HCT116 (cell line): Measurements from ENCODE around the gene RBM12.

Experiments
- EZH2 ChIP-seq: fragments of 200-600 bp; sonication (generic); IDR thresholded peaks from 2 replicates; pipeline ENCODE4 v1.6.1; 2017; ENCODE audit warnings: antibody characterized with exemption, mixed run types
- POLR2A ChIP-seq: IDR thresholded peaks from 2 replicates; pipeline ENCODE4 v1.7.0; 2011; ENCODE audit warnings: borderline replicate concordance; ENCODE audit not compliant: insufficient read depth, insufficient read length; ENCODE audit errors: extremely low read depth
- RAD21 ChIP-seq: IDR thresholded peaks from 2 replicates; pipeline ENCODE4 v1.6.1; 2012; ENCODE audit warnings: low read depth, mild to moderate bottlenecking
- SIN3A ChIP-seq: IDR thresholded peaks from 2 replicates; pipeline ENCODE4 v1.6.1; 2012; ENCODE audit warnings: low read depth
- SP1 ChIP-seq: IDR thresholded peaks from 2 replicates; pipeline ENCODE4 v1.6.1; 2012; ENCODE audit warnings: low read depth
- TCF7L2 ChIP-seq: IDR thresholded peaks from 2 replicates; pipeline ENCODE4 v1.7.0; 2011; ENCODE audit warnings: borderline replicate concordance, inconsistent platforms; ENCODE audit not compliant: insufficient read depth, insufficient read length; ENCODE audit errors: extremely low read depth
- ZNF274 ChIP-seq: fragments of 200-500 bp; sonication (Bioruptor generic); IDR thresholded peaks from 2 replicates; pipeline ENCODE4 v1.6.1; 2014; ENCODE audit warnings: mild to moderate bottlenecking, low read depth, low read length, inconsistent platforms
- TF ChIP-seq, protein P1 (sequence below), 3 experiments: fragments of 200-600 bp in 1 of 3; sonication (generic) in 1 of 3; IDR thresholded peaks in 2 of 3; conservative IDR thresholded peaks in 1 of 3; 2 replicates each; pipeline ENCODE4 v1.5.1; 2012 to 2017; ENCODE audit warnings: low read depth in 2 of 3, low read length in 2 of 3, antibody characterized with exemption in 1 of 3, borderline replicate concordance in 1 of 3, control low read depth in 1 of 3, mild to moderate bottlenecking in 1 of 3, mixed read lengths in 1 of 3, mixed run types in 1 of 3, moderate library complexity in 1 of 3; ENCODE audit not compliant: insufficient read depth in 1 of 3
- TF ChIP-seq, protein P2 (sequence below): IDR thresholded peaks from 2 replicates; pipeline ENCODE4 v1.6.1; 2012; ENCODE audit warnings: low read depth

DNA sequence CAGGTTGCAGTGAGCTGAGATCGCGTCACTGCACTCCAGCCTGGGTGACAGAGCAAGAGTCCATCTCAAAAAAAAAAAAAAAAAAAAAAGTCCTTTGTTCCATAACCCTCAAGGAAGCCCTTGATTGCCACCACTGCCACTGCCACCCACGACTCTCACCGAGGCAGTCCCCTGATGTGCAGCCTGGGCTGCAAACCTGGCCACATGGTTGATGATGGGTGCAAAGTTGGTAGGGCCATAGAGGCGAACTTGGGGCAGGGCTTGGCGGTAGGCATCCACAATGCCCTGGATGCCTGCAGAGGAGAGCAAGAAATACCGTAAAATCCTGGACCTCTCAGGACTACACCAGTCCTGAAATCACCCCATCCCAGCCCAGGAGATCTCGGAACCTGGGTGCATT, 37.6 kb downstream of the RBM12 start:
- TF ChIP-seq POLR2A = no peak
- TF ChIP-seq, protein P1, sequence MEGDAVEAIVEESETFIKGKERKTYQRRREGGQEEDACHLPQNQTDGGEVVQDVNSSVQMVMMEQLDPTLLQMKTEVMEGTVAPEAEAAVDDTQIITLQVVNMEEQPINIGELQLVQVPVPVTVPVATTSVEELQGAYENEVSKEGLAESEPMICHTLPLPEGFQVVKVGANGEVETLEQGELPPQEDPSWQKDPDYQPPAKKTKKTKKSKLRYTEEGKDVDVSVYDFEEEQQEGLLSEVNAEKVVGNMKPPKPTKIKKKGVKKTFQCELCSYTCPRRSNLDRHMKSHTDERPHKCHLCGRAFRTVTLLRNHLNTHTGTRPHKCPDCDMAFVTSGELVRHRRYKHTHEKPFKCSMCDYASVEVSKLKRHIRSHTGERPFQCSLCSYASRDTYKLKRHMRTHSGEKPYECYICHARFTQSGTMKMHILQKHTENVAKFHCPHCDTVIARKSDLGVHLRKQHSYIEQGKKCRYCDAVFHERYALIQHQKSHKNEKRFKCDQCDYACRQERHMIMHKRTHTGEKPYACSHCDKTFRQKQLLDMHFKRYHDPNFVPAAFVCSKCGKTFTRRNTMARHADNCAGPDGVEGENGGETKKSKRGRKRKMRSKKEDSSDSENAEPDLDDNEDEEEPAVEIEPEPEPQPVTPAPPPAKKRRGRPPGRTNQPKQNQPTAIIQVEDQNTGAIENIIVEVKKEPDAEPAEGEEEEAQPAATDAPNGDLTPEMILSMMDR (IDR thresholded peaks at IDR 0.05 in 2 of 3, conservative IDR thresholded peaks at IDR 0.05 in 1 of 3; ENCODE audit: borderline replicate concordance in 1 of 3, insufficient read depth in 1 of 3, low read depth in 2 of 3, low read length in 2 of 3) = no peak
- TF ChIP-seq, protein P2, sequence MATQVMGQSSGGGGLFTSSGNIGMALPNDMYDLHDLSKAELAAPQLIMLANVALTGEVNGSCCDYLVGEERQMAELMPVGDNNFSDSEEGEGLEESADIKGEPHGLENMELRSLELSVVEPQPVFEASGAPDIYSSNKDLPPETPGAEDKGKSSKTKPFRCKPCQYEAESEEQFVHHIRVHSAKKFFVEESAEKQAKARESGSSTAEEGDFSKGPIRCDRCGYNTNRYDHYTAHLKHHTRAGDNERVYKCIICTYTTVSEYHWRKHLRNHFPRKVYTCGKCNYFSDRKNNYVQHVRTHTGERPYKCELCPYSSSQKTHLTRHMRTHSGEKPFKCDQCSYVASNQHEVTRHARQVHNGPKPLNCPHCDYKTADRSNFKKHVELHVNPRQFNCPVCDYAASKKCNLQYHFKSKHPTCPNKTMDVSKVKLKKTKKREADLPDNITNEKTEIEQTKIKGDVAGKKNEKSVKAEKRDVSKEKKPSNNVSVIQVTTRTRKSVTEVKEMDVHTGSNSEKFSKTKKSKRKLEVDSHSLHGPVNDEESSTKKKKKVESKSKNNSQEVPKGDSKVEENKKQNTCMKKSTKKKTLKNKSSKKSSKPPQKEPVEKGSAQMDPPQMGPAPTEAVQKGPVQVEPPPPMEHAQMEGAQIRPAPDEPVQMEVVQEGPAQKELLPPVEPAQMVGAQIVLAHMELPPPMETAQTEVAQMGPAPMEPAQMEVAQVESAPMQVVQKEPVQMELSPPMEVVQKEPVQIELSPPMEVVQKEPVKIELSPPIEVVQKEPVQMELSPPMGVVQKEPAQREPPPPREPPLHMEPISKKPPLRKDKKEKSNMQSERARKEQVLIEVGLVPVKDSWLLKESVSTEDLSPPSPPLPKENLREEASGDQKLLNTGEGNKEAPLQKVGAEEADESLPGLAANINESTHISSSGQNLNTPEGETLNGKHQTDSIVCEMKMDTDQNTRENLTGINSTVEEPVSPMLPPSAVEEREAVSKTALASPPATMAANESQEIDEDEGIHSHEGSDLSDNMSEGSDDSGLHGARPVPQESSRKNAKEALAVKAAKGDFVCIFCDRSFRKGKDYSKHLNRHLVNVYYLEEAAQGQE = no peak
- TF ChIP-seq SIN3A = no peak
- no peak for TF ChIP-seq EZH2
- no peak for TF ChIP-seq TCF7L2
- no peak for TF ChIP-seq RAD21
- no peak for TF ChIP-seq ZNF274
- no peak for TF ChIP-seq SP1
